Breast epithelium (tissue), 3 donors: Measurements from ENCODE around the gene GFPT2.

Source experiments
- CTCF ChIP-seq, 3 donors: fragments of 450-650 bp; IDR thresholded peaks; one replicate each; pipeline ENCODE4 v1.5.1; 2016 to 2017; ENCODE audit warnings: antibody characterized with exemption in 3 of 3, mild to moderate bottlenecking in 3 of 3, moderate library complexity in 3 of 3
- POLR2AphosphoS5 ChIP-seq, 3 donors: sonication (generic); formaldehyde crosslinking; IDR thresholded peaks; one replicate each; pipeline ENCODE4 v1.6.1; 2017; ENCODE audit warnings: antibody characterized with exemption in 3 of 3

- TF ChIP-seq CTCF (IDR thresholded peaks at IDR 0.05): no peak
- no peak for TF ChIP-seq POLR2AphosphoS5 (IDR thresholded peaks at IDR 0.05)
These were observed 36.3 kb upstream of the GFPT2 start for GRCh38 chr5:180389252-180390101.
